Omental fat pad (tissue), 4 donors: ENCODE results near the gene IDH2. TPM values are rescaled to one million over a fixed set of nuclear protein-coding genes. Genes with fewer than 3 reads are reported as not detected.

Experiments
- ATAC-seq: fragments of 150-250 bp; one replicate; pipeline ENCODE4 v1.9.1; 2016; ENCODE audit warnings: mild to moderate bottlenecking, moderate library complexity; ENCODE audit not compliant: low FRiP score
- DNase-seq: peaks from one replicate; pipeline ENCODE4 v3.0.0-alpha.2; 2019; ENCODE audit warnings: low spot score
- total RNA-seq, 4 donors: library from RNA; depleted of rRNA; stranded (reverse); fragments of >200 nt; gene quantifications; one replicate each; pipeline ENCODE4 v1.1.0, GENCODE V29; 2016
- TF ChIP-seq, protein P1 (sequence below), 3 donors: fragments of 450-650 bp; IDR thresholded peaks; one replicate each; pipeline ENCODE4 v1.5.1; 2016 to 2017; ENCODE audit warnings: antibody characterized with exemption in 3 of 3, mild to moderate bottlenecking in 3 of 3, moderate library complexity in 2 of 3

Gene IDH2
- total RNA-seq, 4 donors from 2014 or later = 24.9 to 43.7 (median 35.2) TPM

DNA sequence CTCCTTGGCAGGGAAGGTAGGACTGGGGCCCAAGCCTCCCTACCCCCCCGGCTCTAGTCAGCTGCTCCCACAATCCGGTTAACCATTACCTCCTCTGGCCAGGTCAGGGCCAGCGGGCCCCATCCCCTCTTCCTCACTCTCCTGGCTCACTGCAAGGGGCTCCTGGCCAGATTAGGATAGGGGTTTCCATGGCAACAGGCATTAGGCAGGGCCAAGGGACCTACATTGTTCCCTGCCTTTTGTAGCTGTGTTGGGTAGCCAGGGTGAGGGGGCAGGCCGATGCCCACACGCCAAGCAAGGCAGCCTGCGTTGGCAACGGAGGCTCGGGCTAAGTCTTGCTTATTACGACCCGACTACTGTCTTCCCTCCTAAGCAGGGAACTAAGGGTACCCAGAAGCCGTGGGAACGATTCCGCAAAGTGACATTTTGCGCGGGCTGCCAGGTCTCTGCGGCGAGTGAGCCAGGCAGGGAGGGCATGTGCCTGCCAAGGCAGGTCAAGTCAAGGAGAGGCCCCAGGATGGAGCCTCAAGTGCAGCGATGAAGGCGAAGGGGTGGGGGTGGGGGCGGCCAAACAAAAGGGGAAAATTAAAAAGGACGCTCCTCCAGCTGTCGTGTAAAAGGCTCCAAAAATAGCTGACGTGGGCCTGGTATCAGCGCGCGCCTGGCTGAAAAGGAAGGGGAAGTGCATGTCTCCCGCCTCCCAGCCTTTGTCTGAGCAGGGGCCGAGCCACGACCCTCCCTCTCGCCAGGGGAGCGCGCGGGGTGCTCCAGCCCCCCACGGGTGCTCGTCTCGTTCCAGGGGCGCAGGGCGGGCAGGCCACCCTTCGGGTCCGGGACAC is 919 bp downstream of the IDH2 start:
- ATAC-seq = no peak
- TF ChIP-seq, protein P1, sequence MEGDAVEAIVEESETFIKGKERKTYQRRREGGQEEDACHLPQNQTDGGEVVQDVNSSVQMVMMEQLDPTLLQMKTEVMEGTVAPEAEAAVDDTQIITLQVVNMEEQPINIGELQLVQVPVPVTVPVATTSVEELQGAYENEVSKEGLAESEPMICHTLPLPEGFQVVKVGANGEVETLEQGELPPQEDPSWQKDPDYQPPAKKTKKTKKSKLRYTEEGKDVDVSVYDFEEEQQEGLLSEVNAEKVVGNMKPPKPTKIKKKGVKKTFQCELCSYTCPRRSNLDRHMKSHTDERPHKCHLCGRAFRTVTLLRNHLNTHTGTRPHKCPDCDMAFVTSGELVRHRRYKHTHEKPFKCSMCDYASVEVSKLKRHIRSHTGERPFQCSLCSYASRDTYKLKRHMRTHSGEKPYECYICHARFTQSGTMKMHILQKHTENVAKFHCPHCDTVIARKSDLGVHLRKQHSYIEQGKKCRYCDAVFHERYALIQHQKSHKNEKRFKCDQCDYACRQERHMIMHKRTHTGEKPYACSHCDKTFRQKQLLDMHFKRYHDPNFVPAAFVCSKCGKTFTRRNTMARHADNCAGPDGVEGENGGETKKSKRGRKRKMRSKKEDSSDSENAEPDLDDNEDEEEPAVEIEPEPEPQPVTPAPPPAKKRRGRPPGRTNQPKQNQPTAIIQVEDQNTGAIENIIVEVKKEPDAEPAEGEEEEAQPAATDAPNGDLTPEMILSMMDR (IDR thresholded peaks at IDR 0.05) = no peak
- DNase-seq = no peak

- TF ChIP-seq, protein P1 (IDR thresholded peaks at IDR 0.05) = no peak
- DNase-seq = no peak
- no peak for ATAC-seq
Measured at GRCh38 chr15:90099868-90100831, 2.1 kb downstream of the IDH2 start.

- DNase-seq = no peak
- TF ChIP-seq, protein P1 (IDR thresholded peaks at IDR 0.05) = no peak
- no peak for ATAC-seq
Measured at GRCh38 chr15:90099072-90099867, 3.0 kb downstream of the IDH2 start.

- TF ChIP-seq, protein P1 (IDR thresholded peaks at IDR 0.05) = no peak
- ATAC-seq (no peak), DNase-seq (no peak)
Measured at GRCh38 chr15:90097475-90097874, 4.8 kb downstream of the IDH2 start.

GRCh38 chr15:90095521-90095959 is 6.7 kb downstream of the IDH2 start:
- TF ChIP-seq, protein P1 (IDR thresholded peaks at IDR 0.05) = no peak
- DNase-seq (no peak), ATAC-seq (no peak)

DNA sequence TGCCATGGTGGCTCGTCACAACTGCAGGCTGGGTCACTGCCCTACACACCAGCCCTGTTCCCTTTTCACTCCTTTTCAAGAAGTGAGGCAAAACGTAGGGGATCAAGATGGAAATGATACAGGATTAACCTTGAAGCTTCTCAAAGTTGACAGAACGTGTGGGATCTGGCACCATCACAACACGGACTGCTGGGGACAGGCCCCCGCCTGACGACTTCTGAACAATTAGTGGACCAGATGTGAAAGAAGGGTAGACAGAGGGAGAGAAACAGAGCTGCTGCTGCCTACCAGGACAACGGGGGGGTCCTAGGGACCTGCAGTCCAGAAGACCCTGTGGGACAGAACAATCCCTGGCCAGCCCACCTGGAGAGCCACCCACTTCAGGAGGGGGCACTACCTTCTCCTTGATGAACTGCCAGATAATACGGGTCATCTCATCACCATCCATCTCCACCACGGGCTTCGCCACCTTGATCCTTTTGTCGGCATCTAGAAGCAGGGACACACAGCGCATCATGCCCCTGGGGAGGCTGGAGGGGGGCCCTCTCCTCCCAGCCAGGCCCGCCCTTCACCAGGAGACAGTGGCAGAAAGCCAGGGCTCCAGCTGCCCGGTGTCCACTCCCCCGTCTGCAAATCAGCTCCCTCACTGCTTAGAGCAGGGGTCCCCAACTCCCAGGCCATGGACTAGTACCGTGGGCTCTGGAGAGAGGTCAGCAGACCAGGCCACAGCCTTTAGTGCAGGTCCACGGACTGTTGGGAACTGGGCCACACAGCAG is 10.9 kb downstream of the IDH2 start:
- TF ChIP-seq, protein P1 (IDR thresholded peaks at IDR 0.05) = no peak
- DNase-seq (no peak), ATAC-seq (no peak)
